GM12875 (cell line): Measurements from ENCODE around the gene RFPL3.

ENCODE experiments used
- H3K4me3 ChIP-seq: one replicate; pipeline ENCODE4 v1.5.1; 2011; ENCODE audit warnings: low read depth, low read length, control low read depth
- TF ChIP-seq, protein P1 (sequence below): IDR thresholded peaks from 2 replicates; pipeline ENCODE4 v1.5.1; 2011; ENCODE audit warnings: low read depth, mild to moderate bottlenecking, control low read depth, inconsistent platforms, low read length, moderate library complexity, borderline replicate concordance; ENCODE audit not compliant: insufficient read depth

Gene RFPL3

GRCh38 chr22:32396255-32396654 lies 38.6 kb downstream of the RFPL3 start:
- no peak overlapping the region for H3K4me3 ChIP-seq
- TF ChIP-seq, protein P1, sequence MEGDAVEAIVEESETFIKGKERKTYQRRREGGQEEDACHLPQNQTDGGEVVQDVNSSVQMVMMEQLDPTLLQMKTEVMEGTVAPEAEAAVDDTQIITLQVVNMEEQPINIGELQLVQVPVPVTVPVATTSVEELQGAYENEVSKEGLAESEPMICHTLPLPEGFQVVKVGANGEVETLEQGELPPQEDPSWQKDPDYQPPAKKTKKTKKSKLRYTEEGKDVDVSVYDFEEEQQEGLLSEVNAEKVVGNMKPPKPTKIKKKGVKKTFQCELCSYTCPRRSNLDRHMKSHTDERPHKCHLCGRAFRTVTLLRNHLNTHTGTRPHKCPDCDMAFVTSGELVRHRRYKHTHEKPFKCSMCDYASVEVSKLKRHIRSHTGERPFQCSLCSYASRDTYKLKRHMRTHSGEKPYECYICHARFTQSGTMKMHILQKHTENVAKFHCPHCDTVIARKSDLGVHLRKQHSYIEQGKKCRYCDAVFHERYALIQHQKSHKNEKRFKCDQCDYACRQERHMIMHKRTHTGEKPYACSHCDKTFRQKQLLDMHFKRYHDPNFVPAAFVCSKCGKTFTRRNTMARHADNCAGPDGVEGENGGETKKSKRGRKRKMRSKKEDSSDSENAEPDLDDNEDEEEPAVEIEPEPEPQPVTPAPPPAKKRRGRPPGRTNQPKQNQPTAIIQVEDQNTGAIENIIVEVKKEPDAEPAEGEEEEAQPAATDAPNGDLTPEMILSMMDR = no peak

DNA sequence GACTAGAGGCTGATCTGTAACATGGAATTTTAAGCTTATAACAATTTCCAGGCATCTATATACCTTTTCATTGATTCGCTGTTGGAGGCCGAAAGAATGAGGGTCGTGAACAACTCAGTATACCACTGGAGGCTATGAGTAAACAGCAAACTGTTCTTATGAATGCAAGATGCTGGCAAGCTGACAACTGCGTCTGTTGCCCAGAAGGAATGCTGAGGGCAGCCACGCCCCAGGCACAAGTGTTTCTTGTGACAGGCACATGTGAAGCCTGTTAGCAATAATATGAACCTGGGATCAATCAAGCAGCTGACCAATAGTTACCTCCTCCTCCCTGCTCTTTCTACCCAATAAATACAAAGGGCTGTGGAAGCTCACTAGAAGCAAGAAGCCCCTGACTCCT lies 39.1 kb downstream of the RFPL3 start:
- no peak overlapping the region for H3K4me3 ChIP-seq
- TF ChIP-seq, protein P1 = no peak

DNA sequence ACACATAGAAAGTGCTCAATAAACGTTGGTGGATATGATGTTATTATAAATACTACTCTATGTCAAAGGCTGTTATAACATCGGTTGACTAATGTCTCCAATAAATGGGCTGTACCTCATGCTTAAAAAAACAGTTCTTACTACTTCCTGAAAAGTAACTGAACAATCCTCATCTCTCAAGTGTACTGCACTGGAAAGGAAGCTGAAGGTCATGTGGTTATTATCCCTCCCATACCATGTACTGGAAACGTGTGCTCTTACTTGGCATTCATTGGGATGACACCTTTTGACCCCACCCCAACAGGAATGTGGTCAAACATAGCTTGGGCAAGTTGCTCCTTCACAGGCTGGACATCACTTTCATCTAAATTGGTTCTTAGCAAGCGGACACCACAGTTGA lies 43.8 kb downstream of the RFPL3 start:
- H3K4me3 ChIP-seq = no peak overlapping the region
- TF ChIP-seq, protein P1 = no peak

GRCh38 chr22:32404021-32404420 lies 46.4 kb downstream of the RFPL3 start:
- TF ChIP-seq, protein P1 = no peak
- no peak overlapping the region for H3K4me3 ChIP-seq

DNA sequence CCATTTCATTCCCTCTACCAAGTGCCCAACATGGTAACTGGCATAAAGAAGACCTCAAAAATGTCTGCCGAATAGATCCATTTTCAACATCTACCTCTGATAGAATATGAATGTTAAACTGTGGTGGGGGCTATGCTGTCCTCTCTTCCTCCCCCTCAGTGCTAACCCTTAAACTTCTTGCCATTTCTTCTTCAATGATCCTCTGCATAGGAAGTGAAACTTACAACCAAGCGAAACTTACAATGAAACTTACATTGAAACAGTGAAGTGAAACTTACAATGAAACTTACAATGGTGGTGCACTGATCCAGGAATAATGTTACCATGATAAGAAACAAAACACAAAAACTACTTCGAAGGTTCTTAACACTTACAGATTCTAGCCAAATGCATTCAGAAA lies 49.6 kb downstream of the RFPL3 start:
- TF ChIP-seq, protein P1 = no peak
- no peak overlapping the region for H3K4me3 ChIP-seq

DNA sequence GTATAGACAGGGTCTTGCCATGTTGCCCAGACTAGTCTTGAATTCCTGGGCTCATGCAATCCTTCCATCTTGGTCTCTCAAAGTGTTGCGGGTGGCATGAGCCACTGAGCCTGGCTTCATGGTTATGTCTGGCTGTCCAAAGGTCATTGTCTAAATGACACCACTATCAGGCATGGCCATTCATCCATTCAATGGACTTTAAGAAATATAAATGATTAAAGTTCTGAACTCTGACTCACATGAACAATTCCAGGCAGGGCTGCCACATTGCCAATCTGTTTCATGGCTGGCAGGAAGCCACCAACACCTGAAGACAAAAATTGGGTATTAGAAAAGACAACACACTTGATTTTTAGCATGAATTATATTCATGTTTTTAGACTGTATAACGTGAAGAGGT lies 50.3 kb downstream of the RFPL3 start:
- TF ChIP-seq, protein P1 = no peak
- no peak overlapping the region for H3K4me3 ChIP-seq

GRCh38 chr22:32409977-32410376 lies 52.3 kb downstream of the RFPL3 start:
- no peak overlapping the region for H3K4me3 ChIP-seq
- TF ChIP-seq, protein P1 = no peak
